ENCODE results near the gene APOLD1. TPM values are rescaled to one million over a fixed set of nuclear protein-coding genes. Genes with fewer than 3 reads are reported as not detected.

APOLD1 gene
- total and polyA plus RNA-seq, 2 of the 8 experiments (the other 6 are each of a cell fraction or from before 2014, with no cell fraction given), result 0.12 to 0.71 TPM

DNA sequence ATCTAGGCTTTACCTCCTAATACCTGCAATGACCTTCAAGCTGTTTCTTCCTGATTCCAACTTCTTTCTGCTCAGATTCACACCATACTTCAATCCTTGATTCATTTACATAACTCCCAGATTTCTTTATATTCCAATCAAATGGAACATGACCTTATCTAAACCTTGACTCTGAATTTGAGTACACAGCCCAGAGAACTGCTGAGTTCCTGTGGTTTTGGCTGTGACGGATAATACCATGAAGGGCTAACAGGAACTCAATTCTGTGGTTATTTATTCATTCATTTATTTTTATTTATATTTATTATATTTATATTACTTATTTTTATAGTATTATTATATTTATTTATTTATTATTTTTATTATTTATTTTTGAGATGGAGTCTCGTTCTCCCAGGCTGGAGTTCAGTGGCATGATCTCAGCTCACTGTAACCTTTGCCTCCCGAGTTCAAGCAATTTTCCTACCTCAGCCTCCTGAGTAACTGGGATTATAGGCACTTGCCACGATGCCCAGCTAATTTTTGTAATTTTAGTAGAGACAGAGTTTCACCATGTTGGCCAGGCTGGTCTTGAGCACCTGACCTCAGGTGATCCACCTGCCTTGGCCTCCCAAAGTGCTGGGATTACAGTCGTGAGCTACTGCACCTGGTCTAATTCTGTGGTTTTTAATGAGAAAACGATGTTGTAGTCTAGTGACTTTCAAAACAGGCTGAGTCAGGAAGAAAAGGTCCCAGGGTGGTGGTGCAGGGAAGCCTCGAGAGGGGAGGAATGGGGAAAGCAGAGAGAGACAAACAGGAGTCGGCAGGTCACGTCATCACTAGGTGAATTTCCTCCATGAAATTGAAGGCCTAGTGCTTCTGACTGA lies 11.7 kb downstream of the APOLD1 start:
- Histone ChIP-seq H2BK20ac (ENCODE audit: low read length) (no peak overlapping the region), H3K27me3 (replicated peaks in 1 of 4; ENCODE audit: control insufficient read depth in 3 of 4, extremely low read depth in 1 of 4, insufficient read depth in 3 of 4, low read length in 3 of 4) (no peaks in the 10 kb centered on the region), H2AK5ac (ENCODE audit: low read depth, low read length) (no peak overlapping the region), H3K79me1 (ENCODE audit: low read depth, low read length) (no peaks in the 10 kb centered on the region), H3K27ac (ENCODE audit: low read depth, low read length) (no peak overlapping the region), H3K9ac (replicated peaks in 1 of 4; ENCODE audit: extremely low read depth in 1 of 4, low read depth in 3 of 4, low read length in 3 of 4) (no peak overlapping the region), H3K4ac (replicated peaks; ENCODE audit: insufficient read length, low read depth, low read length) (no peak overlapping the region), H3K14ac (ENCODE audit: insufficient read length) (no peak overlapping the region), H3K4me3 (ENCODE audit: extremely low read depth in 1 of 4, insufficient read depth in 2 of 4, low read depth in 3 of 4, low read length in 4 of 4) (no peak overlapping the region), H2BK120ac (replicated peaks; ENCODE audit: low read depth, low read length) (no peak overlapping the region), H3K4me2 (ENCODE audit: insufficient read depth in 1 of 2, low read depth in 2 of 2, low read length in 2 of 2) (no peak overlapping the region), H4K91ac (replicated peaks; ENCODE audit: insufficient read length, low read length) (no peak overlapping the region), H3K9me3 (ENCODE audit: insufficient read depth in 2 of 2, low read depth in 1 of 2, low read length in 1 of 2) (no peaks in the 10 kb centered on the region), H3K18ac (ENCODE audit: extremely low read depth, low read length) (no peak overlapping the region), H2BK15ac (ENCODE audit: low read length) (no peak overlapping the region), H3K23me2 (ENCODE audit: low read depth, low read length) (no peaks in the 10 kb centered on the region), H3K79me2 (ENCODE audit: control insufficient read depth in 1 of 2, insufficient read depth in 2 of 2, low read length in 2 of 2) (no peaks in the 10 kb centered on the region), H3K56ac (replicated peaks; ENCODE audit: insufficient read length, low read depth, low read length) (no peak overlapping the region), H3K23ac (ENCODE audit: insufficient read length) (no peak overlapping the region), H3K4me1 (replicated peaks in 1 of 4; ENCODE audit: control insufficient read depth in 3 of 4, insufficient read depth in 4 of 4, low read length in 3 of 4) (no peaks in the 10 kb centered on the region), H2AFZ (ENCODE audit: low read length) (no peak overlapping the region), H4K5ac (ENCODE audit: insufficient read length, low read depth, low read length) (no peak overlapping the region), H3K36me3 (ENCODE audit: control insufficient read depth in 2 of 4, insufficient read depth in 4 of 4, low read length in 3 of 4) (no peaks in the 10 kb centered on the region), H2BK12ac (ENCODE audit: low read depth, low read length) (no peak overlapping the region), H2BK5ac (ENCODE audit: low read depth, low read length) (no peak overlapping the region), H4K8ac (ENCODE audit: extremely low read depth, insufficient read depth, low read length) (no peak overlapping the region), H4K20me1 (replicated peaks in 1 of 2; ENCODE audit: control insufficient read depth in 1 of 2, insufficient read depth in 2 of 2, low read length in 2 of 2) (no peaks in the 10 kb centered on the region)
- ChIA-PET POLR2A (ENCODE audit: partially characterized antibody) (no interaction called here), CTCF (ENCODE audit: partially characterized antibody) (interaction anchor here (0.7 to 3.4 kb wide), 6 partner anchors 9 to 332 kb away, joined by 3 to 17 read pairs (median 4); no protein-coding TSS in a partner anchor)
- DNase-seq (ENCODE audit: low read depth in 1 of 2, low spot score in 2 of 2) (no peak), FAIRE-seq (no peak)
- WGBS, 2 experiments (ENCODE audit: extremely low coverage in 1 of 2, insufficient coverage in 1 of 2, insufficient read length in 1 of 2, insufficient replicate concordance in 2 of 2, low coverage in 1 of 2, low lambda C conversion rate in 2 of 2, missing lambda C conversion rate in 1 of 2), result 83% methylated on average over 9 of the region's 9 CpGs; no CpG with 5 or more reads in 1 of the 2 experiments
- TF ChIP-seq RXRA (IDR thresholded peaks at IDR 0.05; ENCODE audit: insufficient read depth, low read depth, low read length) (no peak), JUN (IDR thresholded peaks at IDR 0.05; ENCODE audit: low read depth, low read length) (no peak), ATF2 (IDR thresholded peaks at IDR 0.05; ENCODE audit: low read length) (no peak), KDM4A (IDR thresholded peaks at IDR 0.05; ENCODE audit: low read depth, low read length, severe bottlenecking) (no peak), BRCA1 (IDR thresholded peaks at IDR 0.05; ENCODE audit: low read depth, low read length) (no peak), SRF (IDR thresholded peaks at IDR 0.05; ENCODE audit: low read depth, low read length) (no peak)

All from H1 (cell line).